HG03354 (cell line): ENCODE measurements around the gene ANTXR1.
"Not testable (repeated sequence)": the region's sequence is repeated elsewhere in the genome, so short reads cannot be mapped to it uniquely, and the experiment has no call there.

ENCODE experiments used
- ATAC-seq: cut with Tn5 transposase; IDR thresholded peaks from one replicate; pipeline ENCODE4 v1.9.1; 2021; ENCODE audit warnings: mild to moderate bottlenecking; ENCODE audit not compliant: unreplicated experiment, poor library complexity, severe bottlenecking

ANTXR1 gene

GRCh38 chr2:69216535-69217332 lies 203.8 kb downstream of the ANTXR1 start:
- no peak for ATAC-seq

DNA sequence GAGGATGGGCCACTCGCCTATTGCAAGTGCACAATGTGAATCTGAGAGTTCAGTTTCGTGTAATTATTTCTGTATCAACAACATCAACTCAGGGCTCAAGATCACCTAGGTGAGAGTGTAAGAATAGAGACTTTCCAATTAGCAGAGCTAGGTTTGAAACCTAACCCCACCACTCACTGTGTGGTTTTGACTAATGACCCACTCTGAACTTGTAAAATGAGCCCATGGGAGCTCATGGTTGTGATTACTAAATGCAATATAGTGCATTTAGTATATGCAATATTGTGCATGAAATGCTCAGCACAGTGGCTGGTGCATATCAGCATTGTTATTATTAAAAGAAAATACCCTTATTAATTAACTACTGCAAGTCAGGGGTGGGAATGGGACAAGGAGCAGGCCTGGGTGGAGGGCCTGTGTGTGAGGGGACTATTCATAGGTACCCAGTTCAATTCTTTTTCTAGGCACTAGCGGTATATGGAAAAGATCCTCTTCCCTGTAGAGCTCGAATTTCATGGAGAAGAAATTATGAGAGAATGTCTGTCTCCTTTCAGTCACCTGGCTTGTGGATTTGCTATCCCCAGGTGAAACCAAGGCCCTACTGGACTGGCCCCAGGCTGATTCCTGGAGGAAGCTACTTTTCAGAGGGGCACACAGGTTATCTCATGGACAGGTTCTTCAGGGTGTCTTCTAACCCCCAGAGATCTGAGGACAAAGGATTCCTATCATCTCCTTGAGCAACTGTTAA lies 204.5 kb downstream of the ANTXR1 start:
- no peak for ATAC-seq

DNA sequence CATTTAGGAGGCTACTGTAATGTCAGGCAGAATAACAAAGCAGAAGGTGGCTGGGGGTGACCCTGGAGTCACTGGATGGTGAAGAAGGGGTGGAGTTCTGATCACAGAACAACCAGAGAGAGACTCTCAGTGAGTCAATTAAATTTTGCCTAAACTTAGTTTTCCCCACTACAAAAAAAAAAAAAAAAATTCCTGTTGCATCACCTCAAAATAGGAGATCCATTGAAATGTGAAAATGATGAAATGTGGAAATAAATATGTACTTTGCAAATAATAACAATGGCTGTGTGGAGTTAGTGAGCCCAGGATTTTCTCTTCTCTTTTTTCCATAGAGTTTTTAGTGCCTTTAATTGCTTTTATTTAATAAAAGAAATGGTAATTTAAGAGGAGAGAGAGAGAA lies 208.5 kb downstream of the ANTXR1 start:
- ATAC-seq: no peak

DNA sequence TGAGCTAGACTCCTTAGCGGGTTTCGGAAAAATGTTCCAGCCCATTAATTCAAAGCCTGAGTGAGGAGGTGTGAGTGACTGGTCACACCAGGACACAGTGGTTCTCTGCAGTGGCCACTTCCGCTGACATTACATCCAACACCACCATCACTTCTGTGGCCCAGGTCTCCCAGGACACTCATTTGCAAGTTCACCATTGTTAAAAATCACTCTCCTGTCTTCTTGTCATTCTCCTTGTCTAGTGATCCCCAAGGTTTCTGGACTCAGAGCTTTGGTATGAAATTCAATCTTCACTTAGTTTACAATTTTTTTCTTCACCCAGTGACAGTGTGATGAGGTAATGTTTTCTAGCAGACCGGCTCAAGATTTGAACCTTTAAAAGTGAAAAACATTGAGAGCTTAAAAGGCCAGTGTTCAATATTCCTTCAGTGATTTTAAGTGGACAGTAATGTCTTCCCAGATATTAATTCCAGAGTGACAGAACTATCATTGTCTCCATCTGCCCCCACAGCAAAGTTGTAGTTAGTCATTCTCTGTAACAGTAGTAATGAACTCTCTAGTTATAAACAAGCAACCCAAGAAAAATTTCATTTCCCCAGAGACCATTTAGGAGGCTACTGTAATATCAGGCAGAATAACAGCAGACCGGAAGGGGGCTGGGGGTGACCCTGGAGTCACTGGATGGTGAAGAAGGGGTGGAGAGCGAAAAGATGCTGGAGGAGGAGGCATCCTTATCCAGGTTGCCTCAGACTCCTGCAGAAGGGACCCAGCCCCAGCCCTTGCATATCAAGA lies 209.2 kb downstream of the ANTXR1 start:
- ATAC-seq: no peak

GRCh38 chr2:69222953-69223658 lies 210.1 kb downstream of the ANTXR1 start:
- no peak for ATAC-seq

- no peak for ATAC-seq
Measured at GRCh38 chr2:69223759-69224511, 211.0 kb downstream of the ANTXR1 start.

DNA sequence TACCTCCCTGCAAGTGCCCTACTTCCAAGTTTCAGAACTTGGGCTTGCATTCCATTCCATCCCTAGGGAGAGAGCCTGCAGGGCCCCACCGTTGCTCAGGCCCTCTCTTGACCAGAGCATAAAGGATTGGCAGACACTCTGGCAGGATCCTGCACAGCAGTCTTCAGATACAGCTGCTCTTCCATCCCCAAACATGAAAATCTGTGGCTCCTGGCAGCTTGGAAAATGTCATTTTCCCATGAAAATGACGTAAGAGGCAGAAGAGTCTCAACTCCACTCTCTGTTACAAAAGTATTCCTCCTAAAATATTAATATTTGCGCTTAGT lies 211.5 kb downstream of the ANTXR1 start:
- no peak for ATAC-seq

- no peak for ATAC-seq
Measured at GRCh38 chr2:69225933-69226332, 213.0 kb downstream of the ANTXR1 start.

DNA sequence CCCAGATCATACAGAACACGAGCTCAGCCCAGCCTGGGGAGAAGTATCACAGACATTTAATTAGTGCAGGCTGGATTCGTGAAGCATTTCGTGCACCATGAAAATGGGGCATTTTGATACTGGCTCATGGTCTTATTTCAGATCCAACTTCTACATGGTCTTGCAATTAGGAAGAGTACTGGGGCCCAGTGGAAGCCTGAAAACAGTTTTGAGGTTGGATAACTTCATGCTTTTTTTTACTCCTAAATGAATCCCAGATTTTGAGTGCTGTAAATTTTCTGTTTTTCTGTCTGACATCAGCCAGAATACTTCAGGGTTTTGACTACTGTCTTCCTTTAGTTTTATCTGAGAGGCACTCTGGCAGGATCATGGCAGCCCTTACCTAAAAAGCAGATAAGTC lies 213.9 kb downstream of the ANTXR1 start:
- ATAC-seq: no peak

DNA sequence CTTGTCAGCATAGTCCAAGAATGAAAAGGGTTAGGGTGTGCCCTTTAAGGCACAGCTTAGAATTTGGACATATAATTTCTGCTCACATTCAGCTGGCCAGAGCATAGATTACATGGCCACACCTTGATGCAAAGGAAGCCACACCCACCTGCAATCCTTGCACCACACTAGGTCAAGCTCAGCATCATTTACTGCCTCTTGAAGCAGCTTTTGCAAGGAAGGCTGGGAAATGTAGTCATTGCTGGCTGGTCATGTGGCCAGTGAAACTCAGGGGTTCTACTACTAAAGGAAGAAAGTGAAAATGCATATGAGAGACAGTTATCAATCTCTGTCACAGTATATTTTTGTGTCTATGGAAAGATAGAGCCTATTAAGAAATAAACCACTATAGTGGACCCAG lies 214.7 kb downstream of the ANTXR1 start:
- ATAC-seq: no peak

- ATAC-seq: not testable (repeated sequence)
Measured at GRCh38 chr2:69230946-69231345, 218.0 kb downstream of the ANTXR1 start.

- no peak for ATAC-seq
Measured at GRCh38 chr2:69231612-69232277, 218.8 kb downstream of the ANTXR1 start.

DNA sequence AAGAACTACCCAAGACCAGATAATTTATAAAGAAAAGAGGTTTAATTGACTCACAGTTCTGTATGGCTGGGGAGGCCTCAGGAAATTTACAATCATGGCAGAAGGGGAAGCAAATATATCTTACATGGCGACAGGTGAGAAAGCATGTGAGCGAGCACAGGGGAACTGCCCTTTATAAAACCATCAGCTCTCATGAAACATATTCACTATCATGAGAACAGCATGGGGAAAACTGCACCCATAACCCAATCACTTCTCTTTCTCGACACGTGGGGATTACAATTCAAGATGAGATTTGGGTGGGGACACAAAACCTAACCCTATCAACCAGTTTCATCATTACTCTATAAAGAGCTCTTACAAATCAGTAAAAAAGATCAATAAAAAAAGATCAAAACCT lies 222.9 kb downstream of the ANTXR1 start:
- not testable (repeated sequence) for ATAC-seq

DNA sequence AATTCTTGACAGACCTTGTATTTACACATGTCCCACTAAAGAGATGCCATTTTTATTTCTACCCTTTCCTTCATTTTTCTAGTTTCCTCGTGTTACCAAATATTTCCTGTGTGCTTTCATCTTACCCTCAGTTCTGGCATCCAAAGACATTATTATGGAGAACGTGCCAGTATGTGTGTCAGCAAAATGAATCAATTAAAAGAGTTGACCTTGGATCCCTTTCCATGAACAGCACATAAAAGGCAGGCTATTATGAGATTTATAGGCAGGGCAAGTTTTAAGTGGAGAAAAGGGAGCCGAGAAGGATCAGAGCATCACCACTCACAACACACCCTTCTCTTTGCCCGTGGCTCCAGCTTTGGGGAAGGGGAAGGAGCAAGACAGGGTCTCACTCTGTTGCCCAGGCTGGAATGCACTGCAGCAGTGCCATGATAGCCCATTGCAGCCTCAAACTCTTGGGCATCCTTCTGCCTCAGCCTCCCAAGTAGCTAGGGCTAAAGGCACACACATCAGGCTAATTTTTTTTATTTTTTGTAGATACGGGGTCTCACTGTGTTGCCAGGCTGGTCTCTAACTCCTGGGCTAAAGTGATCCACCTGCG lies 224.2 kb downstream of the ANTXR1 start:
- ATAC-seq: no peak

- no peak for ATAC-seq
Measured at GRCh38 chr2:69238449-69239031, 225.6 kb downstream of the ANTXR1 start.

GRCh38 chr2:69241093-69241492 lies 228.1 kb downstream of the ANTXR1 start:
- no peak for ATAC-seq

DNA sequence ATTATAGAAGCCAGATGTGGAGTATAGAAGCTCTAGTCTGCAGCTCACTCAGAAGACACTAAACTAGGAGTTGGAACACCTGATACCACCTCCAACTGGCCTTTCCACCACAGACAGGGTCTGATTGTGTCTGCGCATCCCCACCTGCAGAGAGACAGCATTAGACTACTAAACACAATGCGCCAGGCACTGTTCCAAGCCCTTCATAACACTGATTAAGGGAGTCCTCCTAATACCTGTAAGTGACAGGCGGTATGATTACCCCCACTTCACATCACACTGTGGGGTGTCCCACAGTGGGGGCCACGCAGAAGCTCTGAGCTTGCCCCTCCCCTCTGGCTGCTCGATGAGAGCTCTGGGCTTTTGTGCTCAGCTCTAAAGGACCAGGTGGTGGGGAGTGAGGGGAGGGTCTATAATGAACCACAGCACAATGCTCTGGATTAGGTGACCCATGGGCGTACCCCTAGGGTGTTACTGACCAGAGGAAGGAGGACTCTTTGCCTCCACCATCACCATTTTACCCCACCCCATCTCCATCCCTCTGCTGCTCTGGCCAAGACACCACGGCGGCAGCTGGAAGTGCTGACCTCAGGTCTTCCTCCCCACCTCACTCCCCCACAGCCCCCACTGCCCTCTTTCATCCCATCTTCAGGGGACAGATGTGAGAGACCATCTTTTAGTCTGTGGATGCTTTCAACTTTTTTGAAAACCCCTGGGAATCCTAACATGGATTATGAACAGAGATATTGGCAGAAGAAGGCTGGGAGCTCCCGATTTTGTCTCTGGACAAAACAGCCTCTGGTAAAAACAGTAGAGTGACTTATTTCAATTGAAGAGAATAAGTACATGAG lies 228.9 kb downstream of the ANTXR1 start:
- ATAC-seq: no peak
